Mesenteric fat pad (tissue), 1 donor: Measurements from ENCODE around the gene SNX10. TPM values are rescaled to one million over a fixed set of nuclear protein-coding genes. Genes with fewer than 3 reads are reported as not detected.

Experiments
- DNase-seq: peaks from one replicate; pipeline ENCODE4 v3.0.0-alpha.2; 2020; ENCODE audit warnings: low spot score
- total RNA-seq: library from RNA; stranded (reverse); fragmentation: NEBNext Ultra II Directional; extraction: Animal tissue kit (Norgen Biotek cat#: 25700); gene quantifications from one replicate; pipeline ENCODE4 v1.2.1, GENCODE V29; 2021
- donor health status: DM: yes; HTN: yes; CAD: no.

Gene SNX10
- total RNA-seq, 1 donor from 2014 or later: 52.8 TPM

DNA sequence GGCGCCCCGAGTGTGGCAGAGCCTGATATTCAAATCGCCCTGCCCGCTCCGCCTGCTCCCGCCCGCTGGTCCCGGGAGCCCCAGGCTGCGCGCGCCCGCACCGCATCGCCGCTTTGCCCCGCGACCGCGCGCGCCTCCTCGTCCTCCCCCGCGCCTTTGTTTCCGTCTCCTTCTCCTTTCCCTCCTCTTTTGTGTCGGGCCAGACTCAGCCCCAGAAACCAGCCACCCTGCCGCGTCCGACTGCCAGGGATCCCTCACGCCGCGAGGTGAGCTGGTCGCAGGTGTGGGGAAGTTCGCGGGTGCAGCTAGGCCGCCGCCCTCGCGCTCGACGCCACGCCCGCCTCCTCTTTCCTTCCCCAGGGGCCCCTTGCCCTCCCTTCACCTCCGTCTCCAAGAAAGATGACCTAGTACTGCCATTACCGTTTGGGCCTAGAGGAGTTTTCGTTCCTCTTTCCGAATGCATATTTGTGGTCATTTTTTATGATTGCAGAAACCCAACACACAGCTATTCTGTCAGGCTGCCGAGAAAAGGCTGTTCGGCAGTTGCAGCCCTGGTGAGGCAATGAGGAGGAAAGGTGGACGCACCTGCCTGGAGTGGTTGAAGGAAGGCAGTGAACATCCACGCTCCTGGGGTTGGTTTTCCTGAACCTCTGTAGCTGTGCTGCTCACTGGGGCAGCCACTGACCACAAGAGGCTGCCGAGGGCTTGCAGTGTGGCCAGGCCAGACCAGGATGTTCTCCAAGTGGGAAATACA is 107.3 kb downstream of the SNX10 start:
- no peak for DNase-seq

GRCh38 chr7:26399736-26400135 is 108.1 kb downstream of the SNX10 start:
- DNase-seq: no peak

DNA sequence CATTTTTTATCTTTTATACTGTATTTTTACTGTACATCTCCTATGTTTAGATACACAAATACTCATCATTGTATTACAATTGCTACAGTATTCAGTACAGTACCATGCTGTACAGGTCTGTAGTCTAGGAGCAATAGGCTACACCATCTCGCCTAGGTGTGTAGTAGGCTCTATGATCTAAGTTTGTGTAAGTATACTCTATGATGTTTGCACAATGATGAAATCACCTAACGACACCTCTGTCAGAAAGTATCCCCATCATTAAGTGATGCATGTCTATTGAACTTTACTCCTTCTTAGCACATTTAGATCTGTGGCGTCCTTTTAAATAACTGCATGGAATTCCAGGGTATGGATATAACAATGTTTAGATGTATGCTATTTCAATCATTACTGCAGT is 112.0 kb downstream of the SNX10 start:
- no peak for DNase-seq

DNA sequence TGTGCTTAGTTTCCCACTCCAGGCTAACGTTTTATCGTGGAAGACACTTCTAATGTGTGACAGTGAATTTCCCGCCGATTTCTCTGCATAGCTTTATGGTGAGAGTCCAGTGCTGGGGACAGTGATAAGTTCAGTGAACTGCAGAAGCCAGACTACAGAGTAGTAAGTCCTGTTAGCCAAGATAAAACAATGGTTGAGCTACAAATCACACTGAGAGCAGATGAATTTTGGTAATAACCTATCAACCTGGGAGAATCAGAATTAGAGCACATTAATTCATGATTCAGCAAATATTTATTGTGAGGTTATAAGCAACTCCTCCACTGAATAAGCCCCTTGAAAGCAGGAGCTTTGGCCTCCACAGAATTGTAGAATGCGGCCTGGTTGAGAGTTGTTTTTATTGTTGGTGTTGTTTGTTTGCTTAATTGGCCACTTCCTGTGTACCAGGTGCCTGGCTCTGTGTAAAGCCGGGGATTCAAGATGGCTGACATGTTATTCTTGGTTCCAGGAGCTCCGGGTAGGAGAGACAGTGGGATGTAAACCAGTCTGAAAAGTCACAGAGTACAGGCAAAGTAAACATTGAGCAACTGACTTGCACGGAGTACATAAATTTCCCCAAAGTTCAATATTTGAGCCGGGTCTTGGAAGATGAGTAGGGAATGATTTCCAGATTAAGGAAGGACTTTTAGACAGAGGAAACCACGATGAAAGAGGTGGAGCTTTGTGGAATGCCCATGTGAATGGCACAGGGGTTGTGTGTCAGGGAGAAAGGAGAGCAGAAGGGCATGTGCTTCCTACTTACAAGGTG is 112.7 kb downstream of the SNX10 start:
- DNase-seq: no peak

GRCh38 chr7:26406433-26406832 is 114.8 kb downstream of the SNX10 start:
- no peak for DNase-seq

DNA sequence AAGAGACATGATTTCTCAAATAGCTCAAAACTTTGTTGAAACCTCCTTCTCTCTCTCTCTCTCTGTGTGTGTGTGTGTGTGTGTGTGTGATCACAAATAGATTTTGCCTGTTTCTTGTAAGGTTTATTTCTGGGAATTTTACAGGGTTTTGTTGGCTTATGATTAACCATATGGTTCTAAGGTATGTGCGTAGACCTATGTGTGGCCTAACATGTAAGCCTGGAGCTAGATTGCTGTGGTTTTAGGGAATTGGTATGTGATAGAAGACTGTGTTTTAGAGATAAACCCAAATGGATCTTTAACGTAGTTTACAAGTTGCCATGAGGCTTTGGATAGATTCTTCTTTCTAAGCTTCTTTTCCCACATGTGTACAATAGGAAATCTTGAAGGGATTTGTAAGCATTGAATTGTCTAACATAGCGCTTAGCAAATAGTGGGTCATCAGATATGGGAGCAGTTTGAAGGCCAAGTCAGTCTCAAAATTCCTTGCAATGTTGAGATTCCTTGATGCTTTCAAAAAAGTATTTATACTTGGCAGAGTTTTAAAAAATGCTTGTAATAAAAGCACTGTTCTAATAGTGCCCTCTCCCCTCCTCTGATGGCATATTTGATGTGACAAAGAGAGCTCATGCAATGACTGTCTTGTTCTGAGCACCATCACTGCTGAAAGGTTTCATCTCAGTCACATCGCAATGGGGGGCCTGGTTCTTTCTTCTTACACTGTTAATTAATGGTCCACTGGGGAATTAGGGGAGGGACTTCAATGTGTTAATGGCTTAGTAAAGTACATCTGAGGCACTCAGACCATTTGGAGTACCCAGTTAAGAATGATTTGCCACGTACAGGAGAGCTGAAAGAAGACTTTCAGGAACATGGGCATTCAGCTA is 118.2 kb downstream of the SNX10 start:
- no peak for DNase-seq

GRCh38 chr7:26413007-26413691 is 121.5 kb downstream of the SNX10 start:
- DNase-seq: no peak

DNA sequence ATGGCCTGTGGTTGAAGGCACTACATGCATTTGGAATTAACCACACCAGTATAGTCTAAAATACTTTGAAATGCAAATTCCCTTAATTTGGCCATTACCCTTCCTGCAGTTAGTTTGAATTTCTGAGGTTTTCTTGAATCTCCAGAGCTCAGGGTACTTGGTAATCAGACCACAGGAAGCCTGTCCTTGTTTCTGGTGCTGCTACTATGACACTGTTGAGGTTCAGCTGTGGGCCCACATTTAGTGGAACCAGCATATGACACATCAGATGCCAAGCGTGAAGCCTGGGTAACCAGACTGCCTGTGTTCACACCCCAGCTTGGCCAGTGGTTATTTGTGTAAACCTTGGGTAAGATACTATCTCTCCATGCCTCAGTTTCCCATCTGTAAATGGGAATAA is 124.3 kb downstream of the SNX10 start:
- no peak for DNase-seq

DNA sequence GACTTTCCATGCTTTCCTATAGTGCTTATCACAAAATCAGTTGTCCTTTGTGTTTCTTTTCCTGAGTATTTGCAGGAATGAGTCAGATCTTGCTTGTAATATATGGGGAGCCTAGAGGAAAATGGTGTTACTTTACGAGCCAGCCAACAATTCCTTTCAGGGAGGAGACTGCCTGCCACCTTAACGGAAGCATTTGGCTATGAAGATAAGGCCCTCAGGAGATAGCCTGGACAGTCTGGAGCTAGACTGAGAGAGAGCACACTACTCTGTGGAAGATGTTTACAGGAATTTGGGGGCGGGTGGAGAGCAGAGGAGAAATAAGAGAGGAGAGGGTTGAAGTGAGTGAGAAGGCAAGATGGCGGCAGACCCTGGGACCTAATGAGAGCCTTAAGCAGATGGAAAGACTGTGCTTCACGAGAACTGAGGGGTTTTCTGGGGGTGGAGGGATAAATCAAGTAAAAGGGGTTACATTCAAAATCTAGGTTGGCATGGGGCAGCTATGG is 126.3 kb downstream of the SNX10 start:
- no peak for DNase-seq

- DNase-seq: no peak
Measured at GRCh38 chr7:26419198-26419597, 127.5 kb downstream of the SNX10 start.

GRCh38 chr7:26420422-26421019 is 128.9 kb downstream of the SNX10 start:
- no peak for DNase-seq

DNA sequence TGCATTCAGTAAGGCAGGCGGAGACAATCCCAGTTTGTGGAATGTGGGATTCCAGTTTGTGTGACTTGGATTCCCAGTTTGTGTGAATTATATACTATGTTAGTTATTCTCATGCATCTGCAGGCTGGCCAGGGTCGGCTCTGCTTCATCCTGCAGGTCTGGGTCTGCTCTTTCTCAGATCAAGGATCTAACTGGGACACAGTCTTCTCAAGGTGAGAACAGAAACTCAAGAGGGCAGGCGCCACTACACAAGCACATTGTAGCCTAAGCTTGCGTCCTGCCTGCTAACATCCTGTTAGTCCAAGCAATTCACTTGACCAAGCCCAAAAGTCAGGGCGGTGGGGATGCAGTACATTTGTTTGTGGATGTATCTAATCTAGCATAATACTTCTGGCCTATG is 131.1 kb downstream of the SNX10 start:
- DNase-seq: no peak

- no peak for DNase-seq
Measured at GRCh38 chr7:26423436-26423835, 131.8 kb downstream of the SNX10 start.

Other genes starting within 250 kb of the SNX10 start
- 2.7 TPM for gene NFE2L3, start 139.7 kb upstream of the SNX10 start, total RNA-seq
- 361 TPM for gene HNRNPA2B1, start 91.1 kb upstream of the SNX10 start, total RNA-seq
- 102 TPM for gene CBX3, start 90.1 kb upstream of the SNX10 start, total RNA-seq